ENCODE results near the gene NMB.

DNA sequence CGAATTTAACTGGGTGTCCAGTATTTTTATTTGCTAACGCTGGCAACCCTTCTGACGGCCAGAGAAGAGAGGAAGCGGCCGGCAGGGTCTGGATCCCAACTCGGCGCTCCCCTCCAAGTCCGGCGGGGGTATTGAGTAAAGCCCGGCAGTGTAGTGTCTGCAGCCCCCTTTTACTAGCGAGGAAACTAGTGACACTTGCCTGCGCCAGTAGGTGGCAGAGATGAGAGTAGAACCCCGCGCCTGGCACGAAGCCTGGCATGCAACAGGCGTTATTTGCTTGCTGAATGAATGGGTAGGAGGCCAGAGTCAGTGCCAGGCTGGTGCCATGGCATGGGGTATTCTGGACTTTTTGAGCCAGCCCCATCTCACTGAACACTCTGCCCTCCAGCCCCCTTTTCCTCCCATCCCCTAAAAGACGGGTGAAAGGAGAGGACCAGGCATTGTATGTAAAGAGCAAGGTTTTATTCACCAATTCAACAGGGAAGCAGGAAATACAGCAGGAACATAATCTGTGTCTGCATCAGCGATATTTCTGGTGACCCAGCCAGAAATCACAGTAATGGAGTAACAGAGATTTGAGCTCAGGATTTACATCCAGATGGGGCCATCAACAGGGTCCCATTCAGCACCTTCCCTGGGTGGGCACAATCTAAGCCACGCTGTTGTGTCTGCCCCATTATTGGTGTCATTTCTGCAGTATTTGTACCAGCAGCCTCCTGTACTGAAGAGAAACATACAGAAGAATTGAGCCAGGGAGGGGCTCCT, 3.1 kb downstream of the NMB start:
- TF ChIP-seq, protein P1, sequence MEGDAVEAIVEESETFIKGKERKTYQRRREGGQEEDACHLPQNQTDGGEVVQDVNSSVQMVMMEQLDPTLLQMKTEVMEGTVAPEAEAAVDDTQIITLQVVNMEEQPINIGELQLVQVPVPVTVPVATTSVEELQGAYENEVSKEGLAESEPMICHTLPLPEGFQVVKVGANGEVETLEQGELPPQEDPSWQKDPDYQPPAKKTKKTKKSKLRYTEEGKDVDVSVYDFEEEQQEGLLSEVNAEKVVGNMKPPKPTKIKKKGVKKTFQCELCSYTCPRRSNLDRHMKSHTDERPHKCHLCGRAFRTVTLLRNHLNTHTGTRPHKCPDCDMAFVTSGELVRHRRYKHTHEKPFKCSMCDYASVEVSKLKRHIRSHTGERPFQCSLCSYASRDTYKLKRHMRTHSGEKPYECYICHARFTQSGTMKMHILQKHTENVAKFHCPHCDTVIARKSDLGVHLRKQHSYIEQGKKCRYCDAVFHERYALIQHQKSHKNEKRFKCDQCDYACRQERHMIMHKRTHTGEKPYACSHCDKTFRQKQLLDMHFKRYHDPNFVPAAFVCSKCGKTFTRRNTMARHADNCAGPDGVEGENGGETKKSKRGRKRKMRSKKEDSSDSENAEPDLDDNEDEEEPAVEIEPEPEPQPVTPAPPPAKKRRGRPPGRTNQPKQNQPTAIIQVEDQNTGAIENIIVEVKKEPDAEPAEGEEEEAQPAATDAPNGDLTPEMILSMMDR (conservative IDR thresholded peaks at IDR 0.05 in 1 of 2, IDR thresholded peaks at IDR 0.05 in 1 of 2; ENCODE audit: extremely low read depth in 1 of 2, insufficient read depth in 1 of 2, low read depth in 1 of 2, low read length in 2 of 2) = peak; percentile 67 to 77
- no peak for TF ChIP-seq EZH2 (IDR thresholded peaks at IDR 0.05; ENCODE audit: borderline replicate concordance, low read length)
